Hepatocyte (in vitro differentiated cells): ENCODE measurements around the gene OR3A2.
"Not testable (repeated sequence)": the region's sequence is repeated elsewhere in the genome, so short reads cannot be mapped to it uniquely, and the experiment has no call there.

Experiments
- CTCF ChIP-seq: fragments of 200-600 bp; sonication (generic); IDR thresholded peaks from 2 replicates; pipeline ENCODE4 v1.5.1; 2016; ENCODE audit warnings: antibody characterized with exemption, mild to moderate bottlenecking; ENCODE audit not compliant: poor library complexity
- EZH2 ChIP-seq: fragments of 200-600 bp; sonication (generic); IDR thresholded peaks from 2 replicates; pipeline ENCODE4 v1.6.1; 2016; ENCODE audit warnings: antibody characterized with exemption, mild to moderate bottlenecking, borderline replicate concordance
- EZH2phosphoT487 ChIP-seq: fragments of 200-600 bp; sonication (generic); IDR thresholded peaks from one replicate; pipeline ENCODE4 v1.6.1; 2018; ENCODE audit warnings: antibody characterized with exemption, mild to moderate bottlenecking, low read depth, moderate library complexity; ENCODE audit not compliant: unreplicated experiment, severe bottlenecking

GRCh38 chr17:3241044-3241443 lies 145.1 kb downstream of the OR3A2 start:
- not testable (repeated sequence) for TF ChIP-seq CTCF, EZH2, EZH2phosphoT487
